ENCODE data around the gene RETNLB.

- TF ChIP-seq EZH2phosphoT487 (IDR thresholded peaks at IDR 0.05; ENCODE audit: borderline replicate concordance, low read length) (no peak), CTCF (conservative IDR thresholded peaks at IDR 0.05; ENCODE audit: low read depth, low read length) (no peak)
These were observed 12.4 kb downstream of the RETNLB start for GRCh38 chr3:108744762-108745161.
